Adrenal gland (tissue), 12 donors: ENCODE measurements around the gene TGFB2. TPM values are rescaled to one million over a fixed set of nuclear protein-coding genes. Genes with fewer than 3 reads are reported as not detected.

Experiments
- DNase-seq, 7 donors: peaks; one replicate each; pipeline ENCODE4 v3.0.0-alpha.2; 2019 to 2020
- H3K27ac ChIP-seq, 5 donors: fragments of 200-600 bp; sonication (generic) in 4 of 5; 1 replicate in 3 of 5; 2 replicates in 2 of 5; pipeline versions ENCODE4 v1.5.1 to v1.8.0; 2016 to 2020; ENCODE audit warnings: mild to moderate bottlenecking in 1 of 5
- H3K27me3 ChIP-seq: fragments of 200-600 bp; 2 replicates; pipeline ENCODE4 v1.8.0; 2021
- H3K36me3 ChIP-seq, 2 donors: fragments of 200-600 bp; replicated peaks in 1 of 2; 1 replicate in 1 of 2; 2 replicates in 1 of 2; pipeline versions ENCODE4 v1.5.1 to v1.8.0; 2018 to 2022
- H3K4me1 ChIP-seq, 2 donors: fragments of 200-600 bp; replicated peaks in 1 of 2; 1 replicate in 1 of 2; 2 replicates in 1 of 2; pipeline versions ENCODE4 v1.5.1 to v1.8.0; 2018 to 2021
- H3K4me3 ChIP-seq, 4 donors: fragments of 200-600 bp; sonication (generic) in 3 of 4; one replicate each; pipeline ENCODE4 v1.5.1; 2016 to 2018
- H3K9me3 ChIP-seq, 3 donors: fragments of 200-600 bp; sonication (generic) in 1 of 3; replicated peaks in 1 of 3; 1 replicate in 2 of 3; 2 replicates in 1 of 3; pipeline versions ENCODE4 v1.5.1 to v1.8.0; 2016 to 2021
- CTCF ChIP-seq, 6 experiments: fragments of 450-650 bp in 4 of 6; fragments of 200-600 bp in 2 of 6; sonication (generic) in 1 of 6; IDR thresholded peaks; 1 replicate in 5 of 6; 2 replicates in 1 of 6; pipeline versions ENCODE4 v1.5.1 to v1.8.0; 2016 to 2021; ENCODE audit warnings: antibody characterized with exemption in 6 of 6, mild to moderate bottlenecking in 2 of 6, moderate library complexity in 1 of 6
- POLR2A ChIP-seq, 2 donors: fragments of 450-650 bp; IDR thresholded peaks; one replicate each; pipeline ENCODE4 v1.6.1; 2017; ENCODE audit warnings: antibody characterized with exemption in 2 of 2, mild to moderate bottlenecking in 2 of 2, moderate library complexity in 1 of 2
- WGBS, 4 donors: extraction: QIAGEN DNeasy Blood & Tissue Kit in 2 of 4; methylation state at CpG; one replicate each; pipeline versions ENCODE4 v1.1.5 to v1.1.7; 2013 to 2017; 5-methylcytosine and 5-hydroxymethylcytosine counted together
- intact Hi-C, 2 donors: fragments of 100-400 bp; cut with DNase I; formaldehyde crosslinking; loops; one replicate each; pipeline versions ENCODE4 v1.14.1 to v1.15.0; 2022 to 2023
- polyA plus RNA-seq, 3 donors: library from polyadenylated mRNA; stranded (reverse); fragments of 200-250 nt in 2 of 3; fragments of 350-450 nt in 1 of 3; fragmentation: Illumina TruSeq in 1 of 3; extraction: RNeasy Lipid Tissue Mini Kit (QIAGEN cat#74804) in 1 of 3; gene quantifications; one replicate each; pipeline ENCODE4 v1.2.3, GENCODE V29; 2013 to 2014
- total RNA-seq, 9 donors: library from RNA; depleted of rRNA in 4 of 9; stranded (reverse); fragments of >200 nt in 4 of 9; fragments of 120-200 nt in 1 of 9; fragmentation: NEBNext Ultra II Directional in 1 of 9; extraction: Animal tissue kit (Norgen Biotek cat#: 25700) in 1 of 9; gene quantifications; one replicate each; pipeline versions ENCODE4 v1.1.0 to v1.2.4, GENCODE V29; 2013 to 2023
- donor health status: healthy with polysubstance abuse.
- donor health status: Bipolar disorder and iron deficiency.
- donor health status: DM: yes; HTN: yes; CAD: no.
- donor health status: DM: no; HTN: no; CAD: no.
- donor health status: DM: no; HTN: no; CAD: no.
- donor health status: DM: yes; HTN: yes; CAD: no.

Gene TGFB2
- total and polyA plus RNA-seq, 12 donors = 0.24 to 4.2 (median 1.7) TPM

GRCh38 chr1:218347723-218348627, 2.8 kb downstream of the TGFB2 start:
- Histone ChIP-seq H3K9me3 (no peaks in the 10 kb centered on the region), H3K27ac (peak overlapping the region in 3 of 5 donors; percentile 53 to 73 (median 65)), H3K4me1 (peaks cover 0 to 37% of the 10 kb centered on the region in 2 donors), H3K27me3 (no peaks in the 10 kb centered on the region), H3K4me3 (peak overlapping the region in 2 of 4 donors; percentile 26 to 64), H3K36me3 (no peaks in the 10 kb centered on the region)
- TF ChIP-seq POLR2A (IDR thresholded peaks at IDR 0.05) = no peak
- no peak for TF ChIP-seq CTCF (IDR thresholded peaks at IDR 0.05)
- intact Hi-C loops = loop anchor here in 1 of 2 donors (10.0 kb wide), 1 partner anchor 167 kb away; no protein-coding TSS in a partner anchor
- peak in 2 of 7 donors; percentile 30 to 43 for DNase-seq
- WGBS, 4 donors = 9 to 15% (median 12%) methylated on average over 9 of the region's 9 CpGs

DNA sequence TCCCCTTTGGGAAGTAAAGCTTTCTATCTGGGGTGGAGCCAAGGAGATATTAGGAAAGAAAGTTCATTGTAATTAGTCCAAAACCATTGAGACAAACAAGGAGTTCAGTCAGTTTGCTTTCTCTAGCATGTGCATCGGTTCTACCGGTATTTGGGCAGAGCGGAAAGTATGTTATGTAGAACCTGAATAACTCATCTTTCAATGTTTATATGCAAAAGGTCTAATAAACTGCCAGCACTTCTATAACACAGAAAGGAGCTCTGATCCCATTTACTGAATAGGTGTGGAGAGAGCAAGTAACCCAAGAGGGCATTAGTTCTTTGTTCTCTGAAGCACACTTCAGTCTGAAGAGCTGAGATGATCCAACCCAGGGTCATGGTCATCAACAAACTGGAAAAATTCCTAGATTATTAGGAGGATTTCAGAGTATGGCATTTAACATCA, 3.5 kb downstream of the TGFB2 start:
- Histone ChIP-seq H3K4me3 (peak overlapping the region in 1 of 4 donors; percentile 64), H3K27ac (peak overlapping the region in 2 of 5 donors; percentile 11 to 73), H3K27me3 (no peaks in the 10 kb centered on the region), H3K9me3 (no peaks in the 10 kb centered on the region), H3K36me3 (no peaks in the 10 kb centered on the region), H3K4me1 (peaks cover 0 to 37% of the 10 kb centered on the region in 2 donors)
- TF ChIP-seq POLR2A (IDR thresholded peaks at IDR 0.05) (no peak), CTCF (IDR thresholded peaks at IDR 0.05) (no peak)
- intact Hi-C loops = loop anchor here in 1 of 2 donors (10.0 kb wide), 1 partner anchor 166 kb away; no protein-coding TSS in a partner anchor
- no peak for DNase-seq
- 46 to 59% (median 50%) methylated on average over 3 of the region's 3 CpGs for WGBS, 4 donors

GRCh38 chr1:218349348-218350034, 4.4 kb downstream of the TGFB2 start:
- H3K36me3 ChIP-seq = no peaks in the 10 kb centered on the region
- H3K4me3 ChIP-seq = no peak overlapping the region
- intact Hi-C loops = loop anchor here in 1 of 2 donors (10.0 kb wide), 1 partner anchor 165 kb away; no protein-coding TSS in a partner anchor
- no peaks in the 10 kb centered on the region for H3K9me3 ChIP-seq
- peak overlapping the region in 1 of 5 donors; percentile 35 for H3K27ac ChIP-seq
- H3K27me3 ChIP-seq = no peaks in the 10 kb centered on the region
- TF ChIP-seq POLR2A (IDR thresholded peaks at IDR 0.05) (no peak), CTCF (IDR thresholded peaks at IDR 0.05) (no peak)
- 61 to 66% (median 65%) methylated on average over 5 of the region's 5 CpGs for WGBS, 4 donors
- H3K4me1 ChIP-seq = peaks cover 0 to 37% of the 10 kb centered on the region in 2 donors
- no peak for DNase-seq

GRCh38 chr1:218350035-218350525, 4.9 kb downstream of the TGFB2 start:
- Histone ChIP-seq H3K4me3 (no peak overlapping the region), H3K9me3 (no peaks in the 10 kb centered on the region), H3K4me1 (peaks cover 0 to 37% of the 10 kb centered on the region in 2 donors), H3K27me3 (no peaks in the 10 kb centered on the region), H3K36me3 (no peaks in the 10 kb centered on the region), H3K27ac (peak overlapping the region in 1 of 5 donors; percentile 35)
- intact Hi-C loops = no loop called here
- WGBS, 4 donors = 56 to 65% (median 57%) methylated on average over 7 of the region's 7 CpGs
- DNase-seq = no peak
- TF ChIP-seq CTCF (IDR thresholded peaks at IDR 0.05) = no peak
- TF ChIP-seq POLR2A (IDR thresholded peaks at IDR 0.05) = no peak
